ENCODE data around the gene TMEM231. TPM values are rescaled to one million over a fixed set of nuclear protein-coding genes. Genes with fewer than 3 reads are reported as not detected.
"Not testable (repeated sequence)": the region's sequence is repeated elsewhere in the genome, so short reads cannot be mapped to it uniquely, and the experiment has no call there.

TMEM231 gene
- total RNA-seq, 1 experiment from 2014 or later = 9.7 TPM

GRCh38 chr16:75550211-75550662, 5.8 kb downstream of the TMEM231 start:
- no peak overlapping the region for H3K4me2 ChIP-seq (ENCODE audit: low read length)
- ChIA-PET CTCF (interaction anchor here (0.6 to 2.6 kb wide), 9 partner anchors 9 to 351 kb away, joined by 3 to 12 read pairs (median 4); no protein-coding TSS in a partner anchor), POLR2A (no interaction called here), RAD21 (ENCODE audit: low non-redundant PET in 1 of 2, low total read pairs in 2 of 2, uncharacterized antibody in 2 of 2, unreplicated experiment in 2 of 2) (no interaction called here)
- H3K36me3 ChIP-seq (ENCODE audit: control insufficient read depth in 1 of 2, insufficient read depth in 2 of 2, low read length in 2 of 2) = no peaks in the 10 kb centered on the region
- H3K9me3 ChIP-seq (ENCODE audit: control insufficient read depth in 1 of 2, insufficient read depth in 1 of 2, low read depth in 1 of 2, low read length in 2 of 2) = no peaks in the 10 kb centered on the region
- no peak overlapping the region for H3K27ac ChIP-seq (ENCODE audit: low read depth, low read length)
- no peak overlapping the region for H3K9ac ChIP-seq (ENCODE audit: low read length)
- no peaks in the 10 kb centered on the region for H3K27me3 ChIP-seq (ENCODE audit: insufficient read depth, low read length)
- peaks cover 2 to 11% of the 10 kb centered on the region in 2 experiments; a peak in 2 of 4 replicates for H3K4me1 ChIP-seq (ENCODE audit: control insufficient read depth in 1 of 2, insufficient read depth in 2 of 2, low read length in 2 of 2)
- no peak for DNase-seq (ENCODE audit: low read depth, low spot score)
- H2AFZ ChIP-seq (ENCODE audit: low read depth, low read length, poor library complexity, severe bottlenecking) = no peak overlapping the region
- H3K79me2 ChIP-seq (ENCODE audit: insufficient read depth, low read length) = no peaks in the 10 kb centered on the region
- peak; percentile 38 for ATAC-seq
- intact Hi-C loops (cut with micrococcal nuclease) = loop anchor here (1.0 to 2.0 kb wide), 3 partner anchors 32 to 85 kb away; partner anchors contain the start of gene TMEM170A
- H4K20me1 ChIP-seq (ENCODE audit: insufficient read depth) = no peaks in the 10 kb centered on the region
- TF ChIP-seq RAD21 (IDR thresholded peaks at IDR 0.05; ENCODE audit: low read depth) = peak; percentile 73
- no peak for TF ChIP-seq JUND (IDR thresholded peaks at IDR 0.05)
- TF ChIP-seq CEBPB (IDR thresholded peaks at IDR 0.05; ENCODE audit: low read depth) = no peak
- TF ChIP-seq CTCF (IDR thresholded peaks at IDR 0.05 in 2 of 3, conservative IDR thresholded peaks at IDR 0.05 in 1 of 3; ENCODE audit: borderline replicate concordance in 1 of 3, insufficient read depth in 1 of 3, low read depth in 2 of 3, low read length in 2 of 3) = peak; percentile 55 to 65 (median 58); a peak in 5 of 6 replicates
- no peak for TF ChIP-seq POLR2A (IDR thresholded peaks at IDR 0.05; ENCODE audit: borderline replicate concordance, extremely low read depth, insufficient read depth, insufficient read length)
- TF ChIP-seq SP1 (IDR thresholded peaks at IDR 0.05; ENCODE audit: low read depth) = no peak
- no peak overlapping the region for H3K4me3 ChIP-seq (replicated peaks in 1 of 2; ENCODE audit: low read depth in 1 of 2, low read length in 2 of 2)
- no TSS peak for BruUV-seq (replicated peaks)
- no peaks in the 10 kb centered on the region for H3K9me2 ChIP-seq (ENCODE audit: insufficient read depth)

GRCh38 chr16:75548456-75548855, 7.6 kb downstream of the TMEM231 start:
- H3K27ac ChIP-seq (ENCODE audit: low read depth, low read length); BruUV-seq (replicated peaks); H3K4me3 ChIP-seq (replicated peaks in 1 of 2; ENCODE audit: low read depth in 1 of 2, low read length in 2 of 2); H3K4me2 ChIP-seq (ENCODE audit: low read length); ATAC-seq; H3K4me1 ChIP-seq (ENCODE audit: control insufficient read depth in 1 of 2, insufficient read depth in 2 of 2, low read length in 2 of 2); intact Hi-C loops (cut with micrococcal nuclease); DNase-seq (ENCODE audit: low read depth, low spot score); H4K20me1 ChIP-seq (ENCODE audit: insufficient read depth); H3K79me2 ChIP-seq (ENCODE audit: insufficient read depth, low read length); H3K9ac ChIP-seq (ENCODE audit: low read length); H3K9me2 ChIP-seq (ENCODE audit: insufficient read depth); RAD21 ChIA-PET (ENCODE audit: low non-redundant PET in 1 of 2, low total read pairs in 2 of 2, uncharacterized antibody in 2 of 2, unreplicated experiment in 2 of 2); H3K9me3 ChIP-seq (ENCODE audit: control insufficient read depth in 1 of 2, insufficient read depth in 1 of 2, low read depth in 1 of 2, low read length in 2 of 2); H3K27me3 ChIP-seq (ENCODE audit: insufficient read depth, low read length); H3K36me3 ChIP-seq (ENCODE audit: control insufficient read depth in 1 of 2, insufficient read depth in 2 of 2, low read length in 2 of 2); POLR2A ChIA-PET; H2AFZ ChIP-seq (ENCODE audit: low read depth, low read length, poor library complexity, severe bottlenecking): not testable (repeated sequence)
- CTCF ChIA-PET = interaction anchor here (1.1 kb wide), 1 partner anchor 31 kb away, joined by 5 read pairs; no protein-coding TSS in a partner anchor
